Epithelial cell of prostate (primary cell): ENCODE measurements around the gene FCN3.
"Not testable (repeated sequence)": the region's sequence is repeated elsewhere in the genome, so short reads cannot be mapped to it uniquely, and the experiment has no call there.

Experiments
- DNase-seq: peaks from one replicate; pipeline ENCODE4 v3.0.0-alpha.2; 2011; ENCODE audit warnings: low read depth, low spot score
- H3K27ac ChIP-seq: fragments of 450-650 bp; 2 replicates; pipeline ENCODE4 v1.5.1; 2017; ENCODE audit warnings: mild to moderate bottlenecking

Gene FCN3

GRCh38 chr1:27400082-27400962 is 25.7 kb upstream of the FCN3 start:
- H3K27ac ChIP-seq, result no peak overlapping the region
- no peak for DNase-seq

GRCh38 chr1:27399251-27400025 is 24.8 kb upstream of the FCN3 start:
- no peak overlapping the region for H3K27ac ChIP-seq

GRCh38 chr1:27398405-27399149 is 24.0 kb upstream of the FCN3 start:
- no peak for DNase-seq
- H3K27ac ChIP-seq, result no peak overlapping the region

More at GRCh38 chr1:27399251-27400025, 24.8 kb upstream of the FCN3 start:
- DNase-seq, result no peak

- no peak for DNase-seq
- H3K27ac ChIP-seq, result no peak overlapping the region
Measured at GRCh38 chr1:27397749-27398148, 23.1 kb upstream of the FCN3 start.

GRCh38 chr1:27397110-27397509 is 22.5 kb upstream of the FCN3 start:
- DNase-seq, result no peak
- no peak overlapping the region for H3K27ac ChIP-seq

GRCh38 chr1:27395441-27396195 is 21.0 kb upstream of the FCN3 start:
- H3K27ac ChIP-seq, result no peak overlapping the region
- no peak for DNase-seq

GRCh38 chr1:27394925-27395324 is 20.3 kb upstream of the FCN3 start:
- H3K27ac ChIP-seq, result no peak overlapping the region
- no peak for DNase-seq

- DNase-seq, result no peak
- H3K27ac ChIP-seq, result no peak overlapping the region
Measured at GRCh38 chr1:27394282-27394658, 19.6 kb upstream of the FCN3 start.

GRCh38 chr1:27393641-27394281 is 19.1 kb upstream of the FCN3 start:
- DNase-seq, result no peak
- no peak overlapping the region for H3K27ac ChIP-seq

GRCh38 chr1:27392778-27393635 is 18.4 kb upstream of the FCN3 start:
- peak overlapping the region; percentile 13 for H3K27ac ChIP-seq
- no peak for DNase-seq

GRCh38 chr1:27392096-27392777 is 17.6 kb upstream of the FCN3 start, which contains the start of gene GPR3:
Gene GPR3 (plus strand): TSS chr1:27392622. CDS start chr1:27393799, 1,177 bp downstream.
- H3K27ac ChIP-seq, result peak within 1 kb of the TSS; percentile 13
- no peak for DNase-seq

GRCh38 chr1:27391511-27392095 is 17.0 kb upstream of the FCN3 start:
- no peak for DNase-seq
- H3K27ac ChIP-seq, result peak overlapping the region; percentile 13

- no peak overlapping the region for H3K27ac ChIP-seq
- DNase-seq, result no peak
Measured at GRCh38 chr1:27388337-27389005, 13.8 kb upstream of the FCN3 start.

GRCh38 chr1:27384797-27385196 is 10.2 kb upstream of the FCN3 start:
- not testable (repeated sequence) for DNase-seq, H3K27ac ChIP-seq

- H3K27ac ChIP-seq, result no peak overlapping the region
- no peak for DNase-seq
Measured at GRCh38 chr1:27383661-27384060, 9.0 kb upstream of the FCN3 start.

- H3K27ac ChIP-seq, result no peak within 1 kb of the TSS
- no peak for DNase-seq
Measured at GRCh38 chr1:27383039-27383605, 8.5 kb upstream of the FCN3 start, which contains the start of gene CD164L2. Gene CD164L2 (minus strand): TSS chr1:27383333. CDS start chr1:27383239, 94 bp downstream.
